ENCODE results near the gene CDK13.

DNA sequence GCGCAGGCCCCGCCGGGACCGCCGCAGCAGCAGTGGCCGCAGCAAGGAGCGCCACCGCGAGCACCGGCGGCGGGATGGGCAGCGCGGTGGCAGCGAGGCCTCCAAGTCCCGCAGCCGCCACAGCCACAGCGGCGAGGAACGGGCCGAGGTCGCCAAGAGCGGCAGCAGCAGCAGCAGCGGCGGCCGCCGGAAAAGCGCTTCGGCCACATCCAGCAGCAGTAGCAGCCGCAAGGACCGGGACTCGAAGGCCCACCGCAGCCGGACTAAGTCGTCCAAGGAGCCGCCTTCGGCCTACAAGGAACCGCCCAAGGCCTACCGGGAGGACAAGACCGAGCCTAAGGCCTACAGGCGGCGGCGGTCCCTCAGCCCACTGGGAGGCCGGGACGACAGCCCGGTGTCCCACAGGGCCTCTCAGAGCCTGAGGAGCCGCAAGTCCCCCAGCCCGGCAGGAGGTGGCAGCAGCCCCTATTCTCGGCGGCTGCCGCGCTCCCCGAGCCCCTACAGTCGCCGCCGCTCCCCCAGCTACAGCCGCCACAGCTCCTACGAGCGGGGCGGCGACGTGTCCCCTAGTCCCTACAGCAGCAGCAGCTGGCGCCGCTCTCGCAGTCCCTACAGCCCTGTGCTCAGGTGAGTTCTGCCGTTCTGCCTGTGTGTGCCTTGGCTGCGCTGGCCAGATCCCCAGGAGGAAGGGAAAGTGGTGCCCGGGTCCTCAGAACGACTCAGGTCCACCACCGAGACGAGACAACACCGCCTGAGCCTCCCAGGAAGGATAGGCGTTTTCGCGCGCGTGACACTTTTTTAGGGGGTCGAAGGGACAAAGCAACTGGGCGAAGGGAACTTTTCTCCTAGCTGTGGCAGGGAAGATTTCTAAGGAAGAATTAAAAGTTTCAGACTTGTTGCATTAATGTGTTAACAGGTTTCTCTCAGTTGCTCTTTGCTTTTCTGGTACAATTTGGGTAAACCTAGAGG is 1.5 kb downstream of the CDK13 start:
- no peak for TF ChIP-seq POLR2A (IDR thresholded peaks at IDR 0.05)
- TF ChIP-seq, protein P1, sequence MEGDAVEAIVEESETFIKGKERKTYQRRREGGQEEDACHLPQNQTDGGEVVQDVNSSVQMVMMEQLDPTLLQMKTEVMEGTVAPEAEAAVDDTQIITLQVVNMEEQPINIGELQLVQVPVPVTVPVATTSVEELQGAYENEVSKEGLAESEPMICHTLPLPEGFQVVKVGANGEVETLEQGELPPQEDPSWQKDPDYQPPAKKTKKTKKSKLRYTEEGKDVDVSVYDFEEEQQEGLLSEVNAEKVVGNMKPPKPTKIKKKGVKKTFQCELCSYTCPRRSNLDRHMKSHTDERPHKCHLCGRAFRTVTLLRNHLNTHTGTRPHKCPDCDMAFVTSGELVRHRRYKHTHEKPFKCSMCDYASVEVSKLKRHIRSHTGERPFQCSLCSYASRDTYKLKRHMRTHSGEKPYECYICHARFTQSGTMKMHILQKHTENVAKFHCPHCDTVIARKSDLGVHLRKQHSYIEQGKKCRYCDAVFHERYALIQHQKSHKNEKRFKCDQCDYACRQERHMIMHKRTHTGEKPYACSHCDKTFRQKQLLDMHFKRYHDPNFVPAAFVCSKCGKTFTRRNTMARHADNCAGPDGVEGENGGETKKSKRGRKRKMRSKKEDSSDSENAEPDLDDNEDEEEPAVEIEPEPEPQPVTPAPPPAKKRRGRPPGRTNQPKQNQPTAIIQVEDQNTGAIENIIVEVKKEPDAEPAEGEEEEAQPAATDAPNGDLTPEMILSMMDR (IDR thresholded peaks at IDR 0.05): peak; percentile 29 to 66 (median 42)
